SU-DHL-6 (cell line): ENCODE measurements around the gene SARM1.

Source experiments
- CTCF ChIP-seq: fragments of 200-600 bp; sonication (generic); IDR thresholded peaks from one replicate; pipeline ENCODE4 v1.5.1; 2017; ENCODE audit warnings: antibody characterized with exemption, mild to moderate bottlenecking, low read length, moderate library complexity; ENCODE audit not compliant: insufficient read depth, poor library complexity, severe bottlenecking
- EZH2phosphoT487 ChIP-seq: fragments of 200-600 bp; sonication (generic), shearing (Covaris generic); conservative IDR thresholded peaks from 2 replicates; pipeline ENCODE4 v1.6.1; 2018; ENCODE audit warnings: mild to moderate bottlenecking, antibody characterized with exemption, low read length, moderate library complexity, mixed read lengths

- TF ChIP-seq CTCF (no peak), EZH2phosphoT487 (no peak)
These were observed 28.0 kb upstream of the SARM1 start for GRCh38 chr17:28343491-28343932.
